OCI-LY3 (cell line): ENCODE measurements around the gene NLGN4Y.

Experiments
- H2AFZ ChIP-seq: fragments of 200-600, 300-600 bp; shearing (Covaris generic); 2 replicates; pipeline ENCODE4 v1.6.0; 2014; ENCODE audit warnings: antibody characterized with exemption, low read depth, low read length
- H3K27ac ChIP-seq: fragments of 200-600, 300-600 bp; sonication (generic); 2 replicates; pipeline ENCODE4 v1.5.1; 2014; ENCODE audit warnings: mild to moderate bottlenecking, low read length, moderate library complexity, mixed read lengths
- H3K27me3 ChIP-seq: fragments of 200-600, 300-600 bp; sonication (generic); 2 replicates; pipeline ENCODE4 v1.6.1; 2014; ENCODE audit warnings: low read depth, low read length, mixed read lengths
- H3K36me3 ChIP-seq: fragments of 200-600, 300-600 bp; sonication (generic); replicated peaks from 2 replicates; pipeline ENCODE3; 2014; ENCODE audit warnings: low read depth, low read length, mixed read lengths
- H3K4me1 ChIP-seq: fragments of 300-600, 200-600 bp; sonication (generic); 2 replicates; pipeline ENCODE4 v1.6.1; 2014; ENCODE audit warnings: low read length, mixed read lengths
- H3K4me2 ChIP-seq: fragments of 200-600, 300-600 bp; sonication (generic); 2 replicates; pipeline ENCODE4 v1.6.1; 2014; ENCODE audit warnings: low read length, mixed read lengths
- H3K4me3 ChIP-seq: fragments of 300-600, 200-600 bp; sonication (generic); 2 replicates; pipeline ENCODE4 v1.5.1; 2014; ENCODE audit warnings: antibody characterized with exemption, mild to moderate bottlenecking, low read length, moderate library complexity
- H3K79me2 ChIP-seq: fragments of 300-600, 200-600 bp; shearing (Covaris generic); 2 replicates; pipeline ENCODE4 v1.6.1; 2014; ENCODE audit warnings: mild to moderate bottlenecking, low read length, mixed read lengths
- H3K9ac ChIP-seq: fragments of 300-600, 200-600 bp; shearing (Covaris generic); 2 replicates; pipeline ENCODE4 v1.6.0; 2014; ENCODE audit warnings: mild to moderate bottlenecking, low read length, moderate library complexity
- H3K9me3 ChIP-seq: fragments of 200-600, 300-600 bp; shearing (Covaris generic); 2 replicates; pipeline ENCODE4 v1.6.1; 2014; ENCODE audit warnings: low read length, mixed read lengths; ENCODE audit not compliant: insufficient read depth
- H4K20me1 ChIP-seq: fragments of 200-600, 300-600 bp; sonication (generic); 2 replicates; pipeline ENCODE4 v1.6.1; 2016; ENCODE audit warnings: low read length, mixed read lengths; ENCODE audit not compliant: insufficient read depth
- CTCF ChIP-seq: fragments of 200-600, 300-600 bp; sonication (generic); IDR thresholded peaks from 2 replicates; pipeline ENCODE4 v1.5.1; 2014; ENCODE audit warnings: antibody characterized with exemption, low read length, low read depth
- EZH2phosphoT487 ChIP-seq: fragments of 200-600 bp; shearing (Covaris generic); IDR thresholded peaks from 2 replicates; pipeline ENCODE4 v1.6.1; 2018; ENCODE audit warnings: antibody characterized with exemption, mixed run types, low read depth

Gene NLGN4Y

GRCh38 chrY:14586725-14587124, 62.4 kb downstream of the NLGN4Y start:
- H3K4me2 ChIP-seq = no peak overlapping the region
- H3K79me2 ChIP-seq = no peaks in the 10 kb centered on the region
- H3K27me3 ChIP-seq = no peaks in the 10 kb centered on the region

GRCh38 chrY:14601372-14601771, 77.0 kb downstream of the NLGN4Y start:
- TF ChIP-seq CTCF (no peak), EZH2phosphoT487 (no peak)
- Histone ChIP-seq H3K9ac (no peak overlapping the region), H3K79me2 (no peaks in the 10 kb centered on the region), H3K4me2 (no peak overlapping the region), H3K9me3 (no peaks in the 10 kb centered on the region), H3K27me3 (no peaks in the 10 kb centered on the region), H3K36me3 (no peaks in the 10 kb centered on the region), H3K27ac (no peak overlapping the region), H4K20me1 (no peaks in the 10 kb centered on the region), H2AFZ (no peak overlapping the region), H3K4me3 (no peak overlapping the region), H3K4me1 (no peaks in the 10 kb centered on the region)

More at GRCh38 chrY:14586725-14587124, 62.4 kb downstream of the NLGN4Y start:
- TF ChIP-seq EZH2phosphoT487 (no peak), CTCF (no peak)
- no peaks in the 10 kb centered on the region for H3K9me3 ChIP-seq
- no peaks in the 10 kb centered on the region for H3K4me1 ChIP-seq
- no peak overlapping the region for H3K27ac ChIP-seq
- H4K20me1 ChIP-seq = no peaks in the 10 kb centered on the region
- H3K36me3 ChIP-seq = no peaks in the 10 kb centered on the region
- no peak overlapping the region for H3K4me3 ChIP-seq
- no peak overlapping the region for H3K9ac ChIP-seq
- H2AFZ ChIP-seq = no peak overlapping the region

GRCh38 chrY:14617625-14618024, 93.3 kb downstream of the NLGN4Y start:
- peaks cover 2% of the 10 kb centered on the region for H3K36me3 ChIP-seq
- no peak overlapping the region for H3K27ac ChIP-seq
- no peak overlapping the region for H3K4me3 ChIP-seq
- TF ChIP-seq EZH2phosphoT487 (no peak), CTCF (no peak)
- H4K20me1 ChIP-seq = no peaks in the 10 kb centered on the region
- no peak overlapping the region for H3K9ac ChIP-seq
- H2AFZ ChIP-seq = no peak overlapping the region
- peaks cover 4% of the 10 kb centered on the region for H3K79me2 ChIP-seq
- H3K4me2 ChIP-seq = no peak overlapping the region
- no peaks in the 10 kb centered on the region for H3K27me3 ChIP-seq
- H3K4me1 ChIP-seq = no peaks in the 10 kb centered on the region
- no peaks in the 10 kb centered on the region for H3K9me3 ChIP-seq

- Histone ChIP-seq H3K4me3 (no peak overlapping the region), H4K20me1 (no peaks in the 10 kb centered on the region), H3K9ac (no peak overlapping the region), H3K36me3 (peaks cover 2% of the 10 kb centered on the region), H3K79me2 (no peaks in the 10 kb centered on the region; the same call in 1 of the 2 replicates), H3K27me3 (no peaks in the 10 kb centered on the region), H3K4me1 (no peaks in the 10 kb centered on the region), H3K27ac (no peak overlapping the region), H3K4me2 (no peak overlapping the region), H2AFZ (no peak overlapping the region), H3K9me3 (no peaks in the 10 kb centered on the region)
- TF ChIP-seq CTCF = peak; percentile 8; the same call in 1 of the 2 replicates
- no peak for TF ChIP-seq EZH2phosphoT487
Observed at GRCh38 chrY:14618513-14618912, 94.2 kb downstream of the NLGN4Y start.
